HG02840 (cell line): ENCODE results near the gene AQP3.
"Not testable (repeated sequence)": the region's sequence is repeated elsewhere in the genome, so short reads cannot be mapped to it uniquely, and the experiment has no call there.

ENCODE experiments used
- ATAC-seq: cut with Tn5 transposase; IDR thresholded peaks from one replicate; pipeline ENCODE4 v1.9.1; 2021; ENCODE audit warnings: mild to moderate bottlenecking, moderate library complexity, moderate number of reproducible peaks; ENCODE audit not compliant: unreplicated experiment, low FRiP score

AQP3 gene

DNA sequence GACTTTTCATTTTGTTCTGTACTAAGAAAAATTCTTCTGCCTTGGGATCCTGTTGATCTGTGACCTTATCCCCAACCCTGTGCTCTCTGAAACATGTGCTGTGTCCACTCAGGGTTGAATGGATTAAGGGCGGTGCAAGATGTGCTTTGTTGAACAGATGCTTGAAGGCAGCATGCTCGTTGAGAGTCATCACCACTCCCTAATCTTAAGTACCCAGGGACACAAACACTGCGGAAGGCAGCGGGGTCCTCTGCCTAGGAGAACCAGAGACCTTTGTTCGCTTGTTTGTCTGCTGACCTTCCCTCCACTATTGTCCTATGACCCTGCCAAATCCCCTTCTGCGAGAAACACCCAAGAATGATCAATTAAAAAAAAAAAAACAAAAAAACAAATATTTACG lies 23.4 kb downstream of the AQP3 start:
- not testable (repeated sequence) for ATAC-seq

DNA sequence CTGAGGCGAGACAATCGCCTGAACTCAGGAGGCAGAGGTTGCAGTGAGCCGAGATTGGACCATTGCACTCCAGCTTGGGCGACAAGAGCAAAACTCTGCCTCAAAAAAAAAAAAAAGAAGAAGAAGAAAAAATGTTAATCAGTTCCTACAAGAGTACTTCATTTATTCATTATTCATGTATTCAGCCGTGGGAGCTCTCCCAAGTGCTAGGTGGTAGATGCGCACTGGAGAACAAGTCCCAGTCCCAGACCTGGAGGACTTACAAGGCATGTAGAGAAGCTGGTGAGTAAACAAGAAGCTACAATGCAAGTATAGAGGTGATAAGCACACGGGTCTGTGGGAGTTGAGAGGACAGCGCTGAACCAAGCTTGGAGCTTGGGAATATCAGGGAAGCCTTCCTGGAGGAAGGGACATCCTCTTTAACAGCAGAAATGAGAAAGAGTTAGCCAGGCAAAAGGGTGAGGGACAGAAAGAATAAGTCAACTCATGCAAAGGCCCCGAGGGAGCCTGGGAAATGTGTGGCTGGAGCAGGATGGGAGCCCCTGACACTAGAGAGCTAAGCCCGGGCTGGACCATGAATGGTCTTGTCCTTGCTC lies 27.6 kb downstream of the AQP3 start:
- ATAC-seq, result no peak

DNA sequence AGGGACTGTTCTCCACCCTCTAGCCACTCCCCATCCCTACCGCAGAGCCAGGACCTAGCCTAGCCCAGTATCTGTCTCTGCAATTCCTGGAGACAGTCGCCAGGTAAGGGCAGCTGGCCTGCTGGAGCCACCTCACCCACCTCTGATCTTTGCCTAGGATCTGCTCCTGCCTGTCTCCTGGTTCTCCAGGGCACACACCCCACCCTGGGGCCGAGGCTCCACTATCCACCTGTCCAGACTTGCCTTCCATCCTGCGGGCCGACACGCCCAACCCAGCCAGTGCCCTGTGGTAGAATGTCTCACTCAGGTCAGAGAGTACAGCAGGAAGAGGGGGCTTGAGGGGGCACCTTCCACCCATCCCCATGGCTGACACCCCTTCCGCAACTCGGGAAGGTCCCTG lies 29.3 kb downstream of the AQP3 start:
- no peak for ATAC-seq

DNA sequence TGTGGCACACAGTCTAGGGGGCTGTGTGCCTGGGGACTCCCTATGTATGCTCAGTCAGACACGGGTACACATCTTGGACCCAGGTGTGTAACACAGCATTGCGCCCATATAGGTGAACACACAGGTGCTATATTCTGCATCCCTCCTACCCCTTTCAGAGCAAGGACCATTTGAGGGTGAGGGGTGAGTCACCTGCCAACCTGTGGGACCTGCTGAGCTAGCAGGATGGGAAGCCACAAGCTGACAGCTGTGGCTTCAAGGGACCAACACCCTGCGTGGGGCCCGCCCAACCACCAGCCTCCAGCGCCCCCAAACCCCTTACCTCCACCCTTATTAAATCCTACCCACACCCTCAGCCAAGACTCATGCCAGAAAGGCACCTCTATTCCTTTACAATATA lies 30.4 kb downstream of the AQP3 start:
- ATAC-seq, result no peak

DNA sequence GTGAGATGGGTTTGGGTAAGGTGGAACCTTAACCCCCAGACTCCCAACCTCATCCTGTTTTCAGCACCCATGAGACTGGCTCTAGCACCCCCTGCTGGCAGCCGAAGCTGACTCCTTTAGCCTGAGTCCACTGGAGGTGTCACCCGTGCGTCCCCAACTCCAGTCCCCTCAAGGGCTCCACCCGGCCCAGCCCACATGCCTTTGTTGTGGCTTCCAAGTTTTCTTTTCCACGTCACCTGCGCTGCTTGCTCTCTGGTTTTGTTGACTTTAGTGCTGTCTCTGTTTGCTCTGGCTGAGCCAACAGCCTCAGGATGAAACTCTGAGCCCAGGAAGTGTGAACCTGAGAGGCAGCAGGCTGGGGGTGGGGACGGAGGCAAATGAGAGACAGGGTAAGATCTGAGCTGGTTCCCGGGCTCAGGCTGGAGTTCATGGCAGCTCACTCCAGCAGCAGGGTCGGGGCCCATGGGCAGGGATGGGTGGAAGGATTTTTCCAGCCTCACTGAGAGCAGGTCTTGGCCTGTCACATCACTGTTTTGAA lies 31.8 kb downstream of the AQP3 start:
- no peak for ATAC-seq

DNA sequence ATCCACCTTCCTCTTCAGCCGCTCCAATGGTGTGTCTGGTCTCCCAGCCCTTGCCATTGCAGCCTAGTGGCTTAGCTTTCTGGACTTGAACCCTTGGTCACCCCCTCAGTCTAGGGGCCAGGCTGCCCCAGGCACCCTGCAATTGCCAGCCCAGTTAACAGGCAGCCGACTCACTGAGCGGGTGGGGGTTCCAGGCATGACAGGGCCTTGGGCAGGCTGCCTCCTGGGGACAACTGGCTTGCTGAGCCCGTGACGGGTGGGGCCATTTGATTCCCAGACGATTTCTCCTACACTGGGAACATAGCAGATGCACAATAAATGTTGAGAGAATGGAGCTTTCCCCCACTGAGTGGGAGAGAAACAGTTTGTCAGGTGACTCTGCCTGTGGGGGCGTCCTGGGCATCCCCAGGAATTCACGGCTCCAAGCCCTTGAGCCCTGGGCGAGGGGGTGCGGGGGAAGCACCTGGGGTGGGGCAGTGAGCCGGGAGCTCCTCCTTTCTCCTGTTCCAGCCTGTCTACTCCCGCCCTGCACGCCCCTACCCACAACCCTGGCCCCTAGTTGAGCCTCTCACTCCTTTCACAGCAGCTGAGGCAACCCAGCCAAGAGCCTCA lies 32.4 kb downstream of the AQP3 start:
- ATAC-seq, result no peak

DNA sequence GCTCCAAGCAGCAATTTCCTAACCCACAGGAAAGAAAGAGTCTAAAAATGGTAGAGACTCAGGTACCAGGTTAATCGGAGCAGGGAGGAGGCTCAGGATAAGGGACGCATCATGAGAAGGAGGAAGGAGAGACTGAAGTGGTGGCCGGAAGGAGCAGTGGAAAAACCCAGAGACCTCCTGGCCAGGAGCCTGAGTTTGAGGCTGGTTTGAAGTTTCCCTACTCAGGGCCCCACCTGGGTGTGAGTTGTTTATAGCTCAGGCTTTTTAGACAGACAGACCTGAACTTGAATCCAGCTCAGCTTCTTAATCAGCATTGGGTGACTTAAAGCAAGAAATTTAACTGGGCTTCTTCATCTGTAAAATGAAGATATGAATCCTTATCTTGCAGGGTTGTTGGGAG lies 33.1 kb downstream of the AQP3 start:
- ATAC-seq, result no peak

DNA sequence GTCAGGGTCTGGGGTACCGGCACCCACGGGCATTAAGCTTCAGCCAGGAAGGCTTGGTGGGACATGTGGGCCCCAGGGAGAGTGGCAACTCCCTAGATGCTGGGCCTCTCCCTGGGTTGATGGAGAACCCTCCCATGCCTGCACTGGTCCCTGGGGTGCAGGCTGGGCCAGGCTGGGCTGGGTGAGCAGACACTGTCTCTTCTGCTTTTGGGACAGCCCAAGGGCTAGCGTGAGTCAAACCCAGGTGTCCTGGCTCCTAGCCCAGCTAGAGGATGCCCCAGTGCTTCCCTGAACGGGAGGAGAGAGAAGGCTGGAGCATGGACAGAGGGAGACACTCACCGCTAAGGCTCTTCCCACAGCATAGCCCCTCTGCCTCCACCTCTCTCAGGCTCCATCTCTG lies 39.3 kb downstream of the AQP3 start:
- no peak for ATAC-seq

DNA sequence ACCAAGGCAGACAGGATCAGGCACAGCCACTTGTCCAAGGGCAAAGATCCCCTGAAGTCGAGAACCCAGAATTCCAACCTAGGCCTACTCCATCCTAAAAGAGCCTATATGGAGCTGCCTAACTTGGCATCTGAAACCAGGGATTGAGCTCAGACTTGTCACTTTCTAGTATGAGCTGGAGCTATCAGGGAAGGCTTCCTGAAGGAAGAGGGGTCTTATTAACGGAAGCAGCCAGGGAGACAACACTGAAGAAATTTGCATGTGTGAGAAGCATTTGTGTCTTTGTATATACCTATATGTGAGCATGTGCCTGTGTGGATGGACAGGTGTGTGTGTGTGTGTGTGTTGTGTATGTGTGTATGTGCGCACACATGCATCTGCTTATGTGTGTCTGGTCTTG lies 40.3 kb downstream of the AQP3 start:
- no peak for ATAC-seq

DNA sequence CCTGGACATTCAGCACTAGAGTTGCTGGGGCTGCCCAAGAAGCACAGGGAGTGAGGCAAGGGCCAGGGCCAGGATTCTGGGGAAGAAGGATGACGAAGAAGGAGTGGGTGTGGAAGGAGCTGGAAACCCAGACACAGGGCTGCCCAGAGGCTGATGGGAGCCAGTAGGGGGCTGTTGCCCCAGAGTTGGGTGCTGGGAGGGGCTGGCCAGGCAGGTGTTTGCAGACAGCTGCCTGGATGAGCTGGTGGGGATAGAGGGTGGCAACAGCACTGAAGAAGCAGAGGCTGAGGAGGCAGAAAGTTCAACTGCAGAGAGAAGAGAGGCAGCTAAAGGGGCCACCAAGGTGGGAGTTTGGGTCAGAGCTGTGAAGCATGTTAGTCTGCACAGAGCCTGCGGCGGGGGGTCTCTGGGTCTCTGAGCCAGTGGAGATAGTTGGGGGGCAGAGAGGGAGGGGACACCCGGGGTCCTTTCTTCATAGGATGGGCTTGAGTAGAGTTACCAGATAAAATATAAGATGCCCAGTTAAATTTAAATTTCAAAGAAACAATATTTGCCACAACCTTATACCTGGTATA lies 42.5 kb downstream of the AQP3 start:
- no peak for ATAC-seq

DNA sequence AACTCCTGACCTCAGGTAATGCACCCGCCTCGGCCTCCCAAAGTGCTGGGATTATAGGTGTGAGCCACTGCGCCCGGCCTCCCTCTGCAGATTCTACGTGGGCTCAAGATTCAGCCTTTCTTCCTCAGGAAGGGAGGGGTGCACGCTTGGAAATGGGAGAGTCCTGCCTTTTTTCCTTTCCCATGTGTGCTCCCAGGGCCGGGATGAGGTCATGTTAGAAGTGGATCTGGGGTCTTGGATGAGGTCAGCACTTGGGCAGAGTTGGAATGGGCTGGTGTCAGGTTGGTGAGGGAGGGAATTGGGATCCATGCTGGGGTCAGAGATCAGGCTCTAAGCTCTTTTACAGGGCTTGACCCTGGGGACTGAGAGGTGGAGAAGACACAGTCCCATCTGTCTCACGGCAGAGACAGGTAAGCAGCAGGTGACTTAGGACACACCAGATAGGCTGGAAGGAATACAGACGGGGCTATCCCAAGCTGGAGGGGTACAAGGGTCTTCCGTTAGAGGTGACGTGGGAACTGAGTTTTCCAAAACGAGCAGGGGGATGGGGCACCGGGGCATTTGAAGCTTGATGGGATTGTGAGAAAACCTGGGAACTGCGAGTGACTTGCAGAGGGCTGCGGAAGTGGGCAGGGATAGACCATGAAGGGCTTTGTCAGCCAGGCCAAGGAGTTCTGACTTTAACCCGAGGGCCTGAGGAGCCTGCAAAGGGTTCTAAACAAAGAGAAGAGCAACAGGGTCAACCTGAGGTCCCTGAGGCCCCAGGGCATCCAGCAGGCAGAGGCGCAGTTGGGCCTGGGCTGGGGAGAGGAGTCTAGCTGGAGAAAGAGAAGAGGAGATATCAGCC lies 43.2 kb downstream of the AQP3 start:
- no peak for ATAC-seq

DNA sequence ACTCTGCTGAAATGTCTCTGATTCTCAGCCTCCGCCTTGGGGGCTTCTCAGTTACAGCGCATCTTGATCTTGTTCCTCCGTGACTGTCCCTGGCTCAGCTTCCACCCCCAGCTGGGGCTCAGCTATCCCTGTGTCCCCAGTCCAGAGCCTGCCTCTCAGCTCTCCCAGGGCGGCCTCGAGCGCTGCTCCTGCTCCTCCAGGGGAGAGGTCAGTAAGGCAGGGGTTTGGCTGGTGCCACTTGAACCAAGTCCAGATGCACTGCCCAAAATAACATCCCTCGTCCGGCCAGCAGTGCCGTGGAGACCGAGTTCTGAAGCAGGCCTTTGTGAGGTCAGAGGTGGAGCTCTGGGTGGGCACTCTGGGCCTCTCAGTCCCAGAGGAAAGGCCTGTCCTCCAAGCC lies 45.0 kb downstream of the AQP3 start, which contains the start of gene AQP7:
AQP7 (minus strand) TSS at position 198 of the 400 bp plus-strand sequence. CDS start 1,306 bp downstream, outside the sequence.
- ATAC-seq, result not testable (repeated sequence)

DNA sequence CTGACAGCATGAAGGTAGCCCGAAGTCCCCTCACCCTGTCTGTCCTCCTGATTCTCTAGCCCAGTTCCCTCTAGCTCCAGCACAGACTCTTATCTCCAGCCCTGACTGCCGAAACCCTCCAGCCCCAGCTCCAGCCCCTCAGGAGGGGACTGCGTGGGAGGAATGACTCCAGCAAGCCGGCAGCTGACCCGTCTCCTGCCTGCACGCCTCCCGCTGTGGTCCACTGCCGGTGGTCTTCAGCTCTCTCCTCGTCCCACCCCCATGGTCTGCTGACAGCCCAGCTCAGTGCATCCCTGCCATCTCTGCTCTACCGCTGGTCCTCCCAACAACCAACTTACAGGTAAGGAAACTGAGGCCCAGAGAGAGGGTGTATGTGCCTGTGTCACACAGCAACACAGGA lies 45.6 kb downstream of the AQP3 start:
- not testable (repeated sequence) for ATAC-seq

DNA sequence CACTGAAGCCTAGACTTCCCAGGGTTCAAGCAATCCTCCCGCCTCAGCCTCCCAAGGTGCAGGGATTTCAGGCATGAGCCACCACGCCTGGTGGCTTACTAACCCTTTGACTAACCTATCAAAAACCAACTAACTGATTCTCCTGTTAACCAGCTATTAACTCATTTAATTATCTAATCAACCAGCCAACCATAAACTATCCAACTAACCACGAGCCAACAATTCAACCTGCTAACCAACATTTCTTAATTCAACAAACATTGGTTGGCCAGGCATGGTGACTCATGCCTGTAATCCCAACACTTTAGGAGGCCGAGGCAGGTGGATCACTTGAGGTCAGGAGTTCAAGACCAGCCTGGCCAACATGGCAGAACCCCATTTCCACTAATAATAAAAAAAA lies 48.3 kb downstream of the AQP3 start:
- ATAC-seq, result not testable (repeated sequence)

DNA sequence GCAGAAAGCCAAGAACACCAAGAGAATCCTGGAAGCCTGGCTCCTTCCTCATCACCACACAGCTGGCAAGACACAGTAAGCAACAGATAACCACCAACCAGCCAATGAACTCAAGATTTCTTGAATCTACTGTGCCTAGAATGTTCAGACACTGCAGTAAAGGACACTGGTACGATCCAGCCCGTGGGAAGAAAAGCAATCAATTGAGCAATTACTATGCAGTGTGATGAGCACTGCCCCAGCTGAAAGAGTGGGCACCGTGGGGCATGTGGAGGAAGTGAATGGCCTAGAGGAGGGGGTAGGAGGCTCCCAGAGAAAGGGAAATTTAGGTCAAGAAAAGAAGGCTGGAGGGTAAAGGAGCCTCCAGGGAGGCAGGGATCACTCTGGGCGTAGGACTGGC lies 49.6 kb downstream of the AQP3 start:
- ATAC-seq, result not testable (repeated sequence)

DNA sequence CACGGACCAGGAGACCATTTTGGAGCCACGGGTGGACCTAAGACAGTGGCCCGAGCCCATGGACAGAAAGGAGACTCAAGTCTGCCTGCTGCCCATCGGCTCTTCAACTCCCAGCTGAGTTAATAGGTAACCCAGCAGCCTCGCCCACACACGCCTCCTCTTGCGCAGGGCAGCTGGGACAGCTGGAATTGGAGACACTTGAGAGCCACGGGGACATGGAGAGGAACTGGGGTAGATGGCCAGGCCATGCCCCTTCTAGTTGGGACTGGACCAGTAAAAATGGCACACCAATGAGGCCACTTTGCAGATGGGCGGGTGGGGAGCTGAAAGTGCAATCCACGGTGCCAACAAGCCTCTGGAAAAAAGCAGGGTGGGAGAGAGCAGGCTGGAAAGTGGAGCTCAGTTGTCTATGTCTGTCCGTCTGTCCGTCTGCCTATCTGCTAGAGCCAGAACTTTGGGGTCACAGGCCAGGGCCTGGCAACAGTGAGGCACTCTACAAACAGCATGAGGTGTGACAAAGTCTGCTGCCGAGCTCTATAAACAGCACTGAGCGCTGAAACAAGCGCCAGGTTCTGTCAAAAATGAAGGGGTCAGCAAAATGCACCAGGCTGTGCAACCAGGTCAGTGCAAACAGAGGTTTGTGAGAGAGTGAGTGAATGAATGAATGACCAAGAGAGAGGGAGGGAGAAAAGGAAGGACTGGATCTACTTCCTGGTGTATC lies 52.1 kb downstream of the AQP3 start:
- ATAC-seq, result not testable (repeated sequence)

DNA sequence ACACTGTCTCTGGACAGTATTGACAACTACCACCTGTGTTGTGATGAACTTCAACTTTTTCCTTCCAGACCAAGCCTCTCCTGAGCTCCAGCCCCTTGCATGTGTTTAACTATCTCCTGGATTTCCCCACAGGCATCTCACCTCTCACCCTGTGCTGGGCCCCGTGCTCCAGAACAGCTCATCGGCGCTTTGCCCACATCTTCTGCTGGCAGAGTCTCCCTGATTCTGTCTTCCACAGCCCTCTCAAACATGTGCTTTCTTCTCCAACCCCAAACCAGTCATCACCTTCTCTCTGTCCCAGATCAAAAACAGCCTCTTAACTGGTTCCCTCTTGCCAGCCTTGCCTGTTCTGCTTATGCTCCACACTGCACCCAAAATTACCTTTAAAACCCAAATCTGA lies 53.4 kb downstream of the AQP3 start:
- not testable (repeated sequence) for ATAC-seq

DNA sequence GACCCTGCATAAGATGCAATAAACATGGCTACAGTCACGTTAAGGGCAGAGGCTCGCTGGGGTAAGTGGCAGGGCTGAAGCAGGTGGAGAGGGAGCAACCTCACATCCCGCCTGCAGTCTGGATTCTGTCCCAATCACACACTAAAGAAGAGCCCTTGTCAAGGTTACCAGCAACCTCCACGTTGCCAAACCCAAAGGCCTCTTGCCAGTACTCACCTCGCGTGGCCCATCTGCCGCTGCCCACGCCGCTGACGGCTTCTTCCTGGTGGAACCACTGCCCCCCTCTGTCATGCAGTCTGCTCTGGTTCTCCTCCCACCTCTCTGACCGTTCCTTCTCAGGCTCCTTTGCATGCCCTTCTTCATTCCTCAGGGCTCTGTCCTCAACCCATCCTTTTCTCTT lies 53.8 kb downstream of the AQP3 start:
- no peak for ATAC-seq

DNA sequence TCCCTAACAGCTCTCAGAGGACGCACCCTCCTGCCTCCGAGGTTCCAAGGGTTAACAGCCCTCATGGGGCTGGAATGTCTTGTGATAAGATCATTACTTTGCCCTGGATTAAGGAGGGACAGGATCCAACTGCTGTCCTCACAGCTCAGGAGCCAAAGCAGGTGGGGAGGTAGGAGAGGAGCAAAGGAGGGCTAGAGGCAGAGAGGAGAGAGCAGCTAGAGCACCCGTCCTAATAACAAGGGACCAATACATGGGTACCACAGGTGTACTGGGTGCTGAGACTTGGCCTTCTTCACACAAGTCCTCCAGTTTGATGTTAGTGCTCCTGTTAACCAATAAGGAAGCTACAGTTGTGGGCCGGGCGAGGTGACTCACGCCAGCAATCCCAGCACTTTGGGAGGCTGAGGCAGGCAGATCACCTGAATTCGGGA lies 54.8 kb downstream of the AQP3 start:
- not testable (repeated sequence) for ATAC-seq
